GM19468 (cell line): ENCODE results near the gene ZNF17.
A peak's percentile ranks its signal among the peaks of the same experiment; 100 is the strongest.

ENCODE experiments used
- ATAC-seq: cut with Tn5 transposase; IDR thresholded peaks from one replicate; pipeline ENCODE4 v1.9.1; 2021; ENCODE audit warnings: mild to moderate bottlenecking, moderate library complexity, moderate number of reproducible peaks; ENCODE audit not compliant: unreplicated experiment; ENCODE audit errors: extremely low read depth

ZNF17 gene

GRCh38 chr19:57419439-57419838 is 8.5 kb downstream of the ZNF17 start:
- ATAC-seq, result no peak

DNA sequence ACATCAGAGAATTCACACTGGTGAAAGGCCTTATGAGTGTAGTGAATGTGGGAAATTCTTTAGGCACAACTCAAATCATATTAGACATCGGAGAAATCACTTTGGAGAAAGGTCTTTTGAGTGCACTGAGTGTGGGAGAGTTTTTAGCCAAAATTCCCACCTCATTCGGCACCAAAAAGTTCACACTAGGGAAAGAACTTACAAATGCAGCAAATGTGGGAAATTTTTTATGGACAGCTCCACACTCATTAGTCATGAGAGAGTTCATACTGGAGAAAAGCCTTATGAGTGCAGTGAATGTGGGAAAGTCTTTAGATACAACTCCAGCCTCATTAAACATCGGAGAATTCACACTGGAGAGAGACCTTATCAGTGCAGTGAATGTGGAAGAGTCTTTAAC is 10.1 kb downstream of the ZNF17 start:
- no peak for ATAC-seq

DNA sequence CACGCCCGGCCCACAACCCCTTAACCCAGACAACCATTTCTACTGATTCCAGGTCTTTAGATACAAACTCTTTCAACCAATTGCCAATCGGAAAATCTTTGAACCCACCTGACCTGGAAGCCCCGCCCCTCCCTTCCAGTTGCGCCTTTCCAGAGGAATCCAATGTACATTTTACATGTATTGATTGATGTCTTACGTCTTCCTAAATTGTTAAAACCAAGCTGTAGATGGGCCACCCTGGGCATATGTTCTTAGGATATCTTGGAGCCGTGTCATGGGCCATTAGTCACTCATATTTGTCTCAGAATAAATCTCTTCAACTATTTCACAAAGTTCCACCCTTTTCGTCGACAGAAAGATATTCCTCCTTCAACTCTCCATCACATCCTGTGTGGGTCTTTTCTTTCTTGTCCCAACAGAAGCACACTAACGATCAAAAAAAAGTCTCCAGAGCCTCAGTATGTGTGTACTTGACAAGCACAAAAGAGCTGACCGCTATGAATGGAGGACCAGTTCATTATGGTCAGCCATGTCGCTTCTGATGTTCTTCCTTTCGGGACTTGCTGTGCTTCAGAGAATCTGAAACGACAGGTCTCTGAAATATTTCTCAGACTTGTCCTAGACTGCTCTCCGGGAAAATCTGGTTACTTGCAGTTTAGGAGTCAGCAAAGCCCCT is 23.6 kb downstream of the ZNF17 start:
- no peak for ATAC-seq

- peak; percentile 87 for ATAC-seq
Observed at GRCh38 chr19:57435062-57435978, 24.4 kb downstream of the ZNF17 start, which contains the start of gene ZNF749. ZNF749 (plus strand) TSS chr19:57435325; CDS start chr19:57435579, 254 bp downstream.

DNA sequence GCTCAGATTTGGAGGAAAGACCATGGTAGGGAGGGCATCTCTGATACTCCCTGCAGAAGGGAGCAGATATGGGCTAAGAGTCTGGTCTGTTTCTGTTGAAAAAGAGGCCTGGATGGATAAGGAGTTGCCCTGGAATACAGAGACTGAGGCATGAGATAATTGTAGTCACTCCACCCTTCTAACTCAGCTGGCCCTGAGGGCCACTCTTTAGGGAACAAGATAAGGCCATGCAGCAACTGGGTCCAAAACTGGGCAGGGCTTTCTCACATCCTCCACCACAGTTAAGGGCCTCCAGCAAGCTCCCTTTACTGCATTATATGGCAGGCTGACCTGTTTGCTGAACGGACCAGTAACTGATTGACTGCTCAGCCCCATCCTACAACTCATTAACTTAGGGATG is 25.5 kb downstream of the ZNF17 start:
- no peak for ATAC-seq

DNA sequence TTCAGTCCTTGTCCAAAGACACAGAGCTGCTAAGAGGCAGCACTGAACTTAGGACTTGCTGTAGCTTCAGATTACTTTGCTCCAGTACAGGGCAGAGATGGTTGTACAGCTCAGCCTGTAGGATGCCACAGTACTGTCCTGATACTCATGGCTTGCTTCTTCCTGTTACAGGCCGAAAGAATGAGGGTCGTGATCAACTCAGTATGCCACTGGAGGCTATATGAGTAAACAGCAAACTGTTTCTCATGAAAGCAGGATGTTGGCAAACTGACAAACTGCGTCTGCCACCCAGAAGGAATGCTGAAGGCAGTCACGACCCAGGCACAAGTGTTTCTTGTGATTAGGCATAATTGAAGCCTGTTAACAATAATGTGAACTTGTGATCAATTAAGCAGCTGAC is 27.0 kb downstream of the ZNF17 start:
- ATAC-seq, result no peak

- ATAC-seq, result no peak
Observed at GRCh38 chr19:57438925-57439324, 28.0 kb downstream of the ZNF17 start.

GRCh38 chr19:57441979-57442752 is 31.2 kb downstream of the ZNF17 start:
- no peak for ATAC-seq

GRCh38 chr19:57443121-57443696 is 32.2 kb downstream of the ZNF17 start:
- no peak for ATAC-seq

DNA sequence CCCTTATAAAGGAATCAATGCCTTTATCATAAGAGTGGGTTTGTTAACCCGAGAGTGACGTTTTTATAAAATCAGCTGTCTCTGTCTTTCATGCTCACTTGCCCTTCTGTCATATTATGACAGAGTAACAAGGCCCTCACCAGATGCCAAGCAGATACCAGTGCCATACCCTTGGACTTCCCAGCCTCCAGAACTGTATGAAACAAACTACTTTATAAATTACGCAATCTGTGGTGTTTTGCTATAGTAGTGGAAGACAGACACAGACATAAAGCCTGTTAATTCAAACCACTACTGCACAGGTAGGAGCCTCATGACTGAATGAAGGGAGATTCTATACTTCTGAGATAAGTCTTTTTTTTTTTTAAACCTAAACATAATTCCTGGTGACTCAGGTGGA is 41.3 kb downstream of the ZNF17 start:
- ATAC-seq, result no peak

DNA sequence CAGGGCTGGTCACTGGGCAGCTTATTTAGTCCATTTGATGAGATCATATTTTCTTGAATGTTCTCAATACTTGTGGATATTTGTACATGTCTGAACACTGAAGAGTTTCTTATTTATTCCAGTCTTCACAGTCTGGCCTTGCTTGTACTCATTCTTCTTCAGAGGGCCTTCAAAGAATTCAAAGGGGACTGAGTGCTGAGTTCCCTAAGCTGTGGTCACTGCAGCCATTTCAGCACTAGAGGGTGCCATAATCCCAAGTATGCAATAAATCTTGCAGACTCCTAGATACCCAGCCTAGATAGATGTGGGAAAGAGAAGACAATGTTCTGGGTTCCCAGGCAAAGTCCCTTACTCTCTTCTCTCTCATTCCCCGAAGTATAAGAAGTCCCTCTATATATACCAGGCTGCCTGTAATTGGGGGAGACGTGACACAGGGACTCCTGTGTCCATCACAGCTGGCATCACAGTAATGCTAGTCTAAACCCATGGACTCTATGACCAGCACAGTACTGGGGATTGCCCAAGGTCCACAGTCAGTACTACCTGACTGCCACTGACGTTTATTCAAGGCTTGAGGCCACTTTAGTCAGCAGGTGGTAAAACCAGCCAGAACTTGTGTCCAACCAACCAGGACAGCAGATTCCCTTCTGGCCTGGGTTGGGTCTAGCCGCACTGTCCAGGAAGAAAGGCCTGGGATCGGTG is 54.9 kb downstream of the ZNF17 start:
- ATAC-seq, result no peak

- no peak for ATAC-seq
Observed at GRCh38 chr19:57466489-57466888, 55.5 kb downstream of the ZNF17 start.
